CD4-positive, alpha-beta T cell treated with Interleukin-6 at 100 ng/mL for 8 hours (primary cell): ENCODE results near the gene SFXN2.
"Not testable (repeated sequence)": the region's sequence is repeated elsewhere in the genome, so short reads cannot be mapped to it uniquely, and the experiment has no call there.

Experiments
- DNase-seq: peaks from one replicate; pipeline ENCODE4 v3.0.0-alpha.2; 2020; ENCODE audit warnings: mixed read lengths, low spot score

Gene SFXN2, protein sequence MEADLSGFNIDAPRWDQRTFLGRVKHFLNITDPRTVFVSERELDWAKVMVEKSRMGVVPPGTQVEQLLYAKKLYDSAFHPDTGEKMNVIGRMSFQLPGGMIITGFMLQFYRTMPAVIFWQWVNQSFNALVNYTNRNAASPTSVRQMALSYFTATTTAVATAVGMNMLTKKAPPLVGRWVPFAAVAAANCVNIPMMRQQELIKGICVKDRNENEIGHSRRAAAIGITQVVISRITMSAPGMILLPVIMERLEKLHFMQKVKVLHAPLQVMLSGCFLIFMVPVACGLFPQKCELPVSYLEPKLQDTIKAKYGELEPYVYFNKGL

DNA sequence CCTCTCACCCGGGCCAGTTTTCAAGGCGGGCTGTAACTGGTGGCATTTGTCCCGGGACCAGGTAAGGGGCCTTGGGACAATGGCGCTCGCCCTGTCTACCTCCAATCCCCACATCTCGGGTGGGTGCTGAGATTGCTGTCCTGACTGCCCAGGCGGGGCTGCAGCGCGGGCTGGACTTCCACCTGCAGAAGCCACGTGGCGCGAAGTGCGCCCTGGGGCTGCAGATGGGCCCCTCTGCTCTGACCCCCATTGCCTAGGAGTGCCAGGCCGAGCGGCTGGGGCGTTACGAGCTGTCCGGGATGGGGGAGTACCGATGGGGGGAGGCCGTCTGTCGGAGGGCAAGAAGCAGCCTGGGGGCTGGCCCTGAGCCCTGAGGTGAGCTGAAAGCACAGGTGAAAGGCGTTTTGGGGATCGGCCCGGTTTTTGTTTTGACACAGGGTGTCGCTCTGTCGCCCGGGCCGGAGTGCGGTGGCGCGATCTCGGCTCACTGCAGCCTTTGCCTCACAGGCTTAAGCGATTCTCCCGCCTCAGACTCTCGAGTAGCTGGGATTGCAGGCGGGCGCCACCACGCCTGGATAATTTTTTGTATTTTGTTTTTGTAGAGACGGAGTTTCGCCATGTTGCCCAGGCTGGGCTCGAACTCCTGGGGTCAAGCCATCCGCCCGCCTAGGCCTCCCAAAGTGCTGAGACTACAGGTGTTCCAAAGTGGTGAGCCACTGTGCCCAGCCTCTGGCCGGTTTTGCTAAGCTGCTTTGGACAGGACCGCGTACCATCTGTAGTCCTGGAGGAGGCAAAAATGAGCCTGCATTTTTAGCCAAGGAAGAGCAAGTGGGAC is at the start of gene SFXN2:
Gene SFXN2 (plus strand): TSS at position 16 of the 835 bp plus-strand sequence. CDS start 12,001 bp downstream, outside the sequence.
- peak; percentile 35 for DNase-seq

DNA sequence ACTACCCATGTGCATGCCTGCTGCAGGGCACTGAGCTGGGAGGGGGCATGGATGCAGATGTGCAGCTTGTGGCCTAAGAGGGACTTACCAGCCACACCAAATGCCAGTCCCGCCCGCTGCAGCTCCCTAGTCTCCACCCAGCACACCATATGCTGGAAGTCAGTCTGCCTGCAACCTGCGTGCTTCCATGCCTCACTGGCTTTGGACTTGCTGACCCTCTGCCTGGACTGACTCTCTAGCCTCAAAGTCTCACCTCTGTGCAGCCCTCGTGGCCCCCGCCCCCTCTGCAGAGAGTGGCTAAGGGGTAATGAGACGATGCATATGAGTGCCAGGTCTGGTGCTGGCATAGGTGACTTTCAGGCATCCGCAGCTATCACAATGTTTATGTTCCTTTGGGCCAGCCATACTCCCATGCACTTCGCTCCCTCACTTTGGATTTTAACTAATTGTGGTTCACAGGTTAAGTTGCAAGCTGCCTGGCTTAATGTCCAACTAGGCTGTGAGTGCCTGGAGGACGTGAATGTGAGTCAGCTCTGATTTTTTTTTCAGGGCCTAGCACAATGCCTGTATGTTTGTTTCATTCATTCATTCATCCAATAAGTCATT is 48.4 kb upstream of the SFXN2 start:
- DNase-seq: no peak

DNA sequence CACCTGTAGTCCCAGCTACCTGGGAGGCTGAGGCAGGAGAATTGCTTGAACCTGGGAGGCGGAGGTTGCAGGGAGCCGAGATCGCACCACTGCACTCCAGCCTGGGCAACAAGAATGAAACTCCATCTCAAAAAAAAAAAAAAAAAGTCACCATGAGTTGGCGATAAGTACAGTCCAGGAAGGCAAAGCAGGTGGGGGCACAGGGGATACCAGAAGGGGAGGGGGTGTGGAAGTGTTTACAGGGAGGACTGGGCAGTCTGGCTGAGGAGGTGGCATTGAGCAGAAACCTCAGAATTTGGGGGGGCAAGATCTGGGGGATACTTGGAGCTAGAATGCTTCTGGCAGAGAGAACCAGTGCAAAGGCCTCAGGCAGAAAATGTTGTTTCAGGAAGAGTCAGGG is 47.0 kb upstream of the SFXN2 start:
- not testable (repeated sequence) for DNase-seq

DNA sequence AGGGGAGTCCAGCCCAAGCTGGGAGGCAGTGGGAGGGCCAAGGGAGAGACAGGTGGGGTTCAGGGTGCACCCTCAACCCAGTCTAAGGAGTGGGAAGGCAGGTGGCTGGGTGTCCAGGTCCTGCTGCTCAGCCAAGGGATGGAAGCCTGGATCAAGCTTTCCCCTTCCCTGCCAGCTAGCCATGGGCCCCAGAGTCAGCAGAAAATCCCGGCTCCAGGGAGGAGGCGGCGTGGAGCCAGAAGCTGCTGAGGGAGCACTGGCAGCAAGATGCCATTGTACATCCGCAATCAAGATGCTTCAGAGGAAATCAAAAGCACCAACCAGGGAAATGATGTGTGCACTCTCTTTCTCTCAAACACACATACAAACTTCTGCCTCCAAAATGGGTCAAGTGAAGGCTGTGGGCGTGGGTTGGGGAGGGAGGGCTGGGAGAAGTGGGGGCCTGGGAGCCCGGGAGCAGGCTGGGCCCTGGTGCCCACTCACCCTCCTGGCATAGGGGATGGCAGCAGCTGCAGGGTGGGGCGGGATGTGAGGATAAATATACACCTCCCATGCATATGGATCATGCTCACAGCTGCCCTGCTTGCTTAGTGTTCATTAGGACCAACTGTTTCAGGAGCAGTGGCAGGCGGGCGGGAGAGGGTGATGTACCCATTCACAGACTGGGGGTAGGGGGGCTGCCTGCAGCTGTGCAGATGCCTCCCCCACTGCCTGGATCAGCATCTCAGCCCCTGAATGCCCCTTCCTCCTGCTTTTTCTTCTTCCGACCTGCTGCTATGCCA is 45.9 kb upstream of the SFXN2 start:
- DNase-seq: no peak

DNA sequence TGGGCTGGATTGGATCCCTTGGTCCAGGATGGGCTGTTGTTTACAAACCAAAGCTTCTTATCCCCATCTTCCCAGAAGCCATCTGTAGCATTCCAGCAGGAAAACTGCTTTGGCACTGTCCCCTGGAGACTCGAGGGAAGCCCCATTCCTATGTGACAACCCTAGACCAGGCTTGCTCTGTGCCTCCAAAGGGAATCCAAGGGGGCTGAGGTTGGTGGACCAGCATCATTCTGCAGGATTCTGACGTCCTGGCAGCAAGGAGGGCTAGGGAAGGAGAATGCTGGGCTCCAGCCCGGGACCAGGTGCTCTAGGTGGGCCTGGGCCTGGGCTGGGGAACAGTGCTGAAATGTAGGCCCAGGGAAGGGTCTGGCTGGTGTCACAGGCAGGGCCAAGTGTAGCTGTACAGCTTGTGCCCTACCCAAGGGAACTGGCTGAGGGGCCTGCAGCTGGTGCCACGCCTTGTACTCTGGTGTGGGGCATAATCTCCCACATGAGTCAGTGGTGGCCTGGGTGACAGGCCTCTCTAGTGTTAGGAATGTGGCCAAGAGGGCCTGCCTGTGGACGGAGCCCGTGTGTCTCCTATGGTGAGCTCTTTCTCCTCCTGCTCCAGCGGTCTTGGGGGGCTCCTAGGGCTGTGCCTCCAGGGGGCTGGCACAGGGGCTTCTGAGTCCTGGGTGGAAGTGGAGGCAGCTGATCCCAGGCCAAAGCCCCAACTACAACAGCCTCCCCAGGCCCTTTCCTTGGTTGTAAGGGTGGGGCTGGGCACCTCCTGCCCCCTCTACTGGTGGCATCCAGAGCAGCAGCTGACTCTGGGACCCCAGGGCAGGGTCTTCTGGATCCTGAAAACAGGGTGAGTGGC is 45.0 kb upstream of the SFXN2 start:
- no peak for DNase-seq

DNA sequence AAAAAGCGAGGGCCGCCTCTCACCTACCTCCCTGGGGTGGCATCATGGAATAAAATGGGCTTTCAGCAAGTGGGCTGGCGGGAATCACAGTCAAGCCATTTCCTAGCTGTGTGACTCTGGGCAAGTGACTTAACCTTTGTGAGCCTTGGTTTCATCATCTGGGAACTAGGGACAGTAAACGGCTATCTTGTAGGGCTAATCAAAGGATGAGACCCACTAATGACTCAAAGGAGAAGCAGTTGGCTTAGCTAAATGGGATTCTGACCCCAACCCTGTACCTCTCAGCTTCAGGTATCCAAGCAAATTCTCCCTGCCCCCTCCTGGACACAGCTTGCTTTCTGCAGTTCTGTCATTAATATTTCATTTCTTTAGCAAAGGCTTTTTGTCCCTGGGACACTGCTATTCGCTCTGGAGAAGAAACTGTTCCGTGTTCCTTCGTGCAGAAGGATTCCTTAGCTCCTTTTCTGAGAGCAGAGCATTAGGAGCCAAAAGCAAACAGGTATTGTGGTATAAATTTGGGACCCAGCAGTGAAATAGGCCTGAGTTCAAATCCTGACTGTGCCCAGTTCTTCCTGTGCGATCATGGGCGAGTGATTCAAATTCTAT is 44.3 kb upstream of the SFXN2 start:
- no peak for DNase-seq

DNA sequence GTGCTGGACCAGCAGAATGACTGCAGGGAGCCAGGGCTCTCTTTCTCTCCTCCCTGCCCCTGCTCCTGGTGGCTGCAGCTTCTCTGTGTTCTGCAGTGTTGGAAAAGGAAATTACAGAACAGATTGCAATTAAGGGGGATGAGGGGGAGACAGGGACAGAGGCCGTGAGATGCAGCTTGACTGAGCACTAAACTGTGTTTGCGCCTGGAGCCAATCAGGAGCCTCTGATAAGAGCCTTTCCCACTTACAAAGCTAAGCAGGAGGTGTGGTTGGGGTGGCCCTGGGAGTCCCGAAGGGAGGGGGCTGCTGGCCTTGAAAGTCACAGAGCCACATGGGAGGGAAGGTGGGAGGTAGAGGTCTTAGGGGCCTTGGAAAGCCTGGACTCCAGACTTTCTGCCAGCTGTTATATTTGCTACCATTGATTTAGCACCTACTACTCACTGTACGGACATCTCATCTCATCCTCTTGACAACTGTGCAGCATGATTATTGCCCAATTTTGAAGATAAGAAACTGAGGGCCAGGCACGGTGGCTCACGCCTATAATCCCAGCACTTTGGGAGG is 43.5 kb upstream of the SFXN2 start:
- DNase-seq: no peak

DNA sequence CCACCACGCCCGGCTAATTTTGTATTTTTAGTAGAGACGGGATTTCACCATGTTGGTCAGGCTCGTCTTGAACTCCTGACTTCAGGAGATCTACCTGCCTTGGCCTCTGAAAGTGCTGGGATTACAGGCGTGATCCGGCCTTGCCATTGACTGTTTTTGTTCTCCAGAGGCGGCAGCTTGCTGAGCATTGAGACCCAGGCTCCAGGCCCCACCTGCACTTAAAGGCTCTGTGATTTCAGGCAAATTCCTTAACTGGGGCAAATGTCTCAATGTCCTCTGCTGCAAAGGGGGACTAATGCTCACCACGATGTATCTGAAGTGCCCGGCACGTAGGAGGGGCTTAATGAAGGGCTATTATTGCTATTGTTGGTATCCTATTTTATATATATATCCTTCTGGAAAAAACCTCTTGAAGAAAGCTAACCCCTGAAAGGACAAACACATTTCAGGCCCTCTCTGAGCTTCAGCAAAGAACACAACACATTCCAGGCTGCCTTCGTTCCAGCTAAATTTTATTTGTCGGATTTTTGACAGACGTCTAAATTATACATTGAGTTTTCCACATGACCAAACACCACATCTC is 41.1 kb upstream of the SFXN2 start:
- no peak for DNase-seq

DNA sequence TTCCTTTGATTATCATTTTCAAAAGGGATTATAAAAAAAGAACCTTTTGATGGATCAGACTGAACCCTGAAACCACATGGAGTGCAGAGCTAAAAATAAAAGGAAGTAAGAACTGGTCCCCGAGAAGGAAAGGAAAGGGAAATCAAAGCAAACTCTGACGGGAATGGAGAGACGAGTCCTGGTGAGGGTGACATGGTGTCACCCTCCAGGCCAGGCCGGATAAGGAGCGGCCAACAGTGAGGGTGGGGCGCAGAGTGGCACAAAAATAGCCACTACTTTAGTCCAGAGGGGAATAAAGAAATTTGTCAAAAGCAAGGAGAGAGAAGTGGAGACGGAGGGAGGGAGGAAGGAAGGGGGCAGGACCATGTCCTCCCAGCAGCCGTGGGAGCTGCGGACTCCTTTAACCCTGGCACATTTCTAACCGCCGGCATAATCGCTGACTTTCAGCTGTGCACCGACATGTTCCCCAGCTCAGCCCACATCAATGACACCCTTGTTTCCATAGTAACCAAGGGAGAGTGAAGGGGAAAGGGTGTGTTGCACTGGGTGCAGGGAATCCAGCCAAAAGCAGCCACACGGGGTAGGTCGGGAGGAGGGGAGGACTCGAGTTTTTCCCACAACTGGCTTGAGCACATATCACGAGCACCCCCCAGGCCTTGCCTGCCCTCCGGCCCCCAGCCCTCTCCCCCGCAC is 40.5 kb upstream of the SFXN2 start:
- peak; percentile 85 for DNase-seq

DNA sequence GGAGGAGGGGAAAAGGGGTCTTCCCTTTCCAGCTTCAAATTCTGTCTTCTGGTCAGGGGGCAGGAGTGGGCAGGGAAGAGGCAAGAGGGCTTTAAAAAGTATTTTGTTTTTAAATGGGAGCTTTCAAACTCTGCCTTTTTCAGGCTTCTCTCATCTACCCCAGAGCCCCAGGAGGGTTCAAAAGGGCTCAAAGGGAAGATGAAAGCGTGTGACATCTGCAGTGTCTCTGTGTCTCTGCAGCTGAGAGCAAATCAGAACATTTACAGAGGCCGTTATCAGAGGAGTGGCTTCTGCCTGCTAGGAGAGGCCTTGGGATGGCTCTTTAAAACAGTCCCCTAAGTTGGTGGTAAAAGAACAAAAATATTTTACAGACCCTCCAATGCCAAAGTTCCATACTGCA is 39.9 kb upstream of the SFXN2 start:
- DNase-seq: peak; percentile 54

DNA sequence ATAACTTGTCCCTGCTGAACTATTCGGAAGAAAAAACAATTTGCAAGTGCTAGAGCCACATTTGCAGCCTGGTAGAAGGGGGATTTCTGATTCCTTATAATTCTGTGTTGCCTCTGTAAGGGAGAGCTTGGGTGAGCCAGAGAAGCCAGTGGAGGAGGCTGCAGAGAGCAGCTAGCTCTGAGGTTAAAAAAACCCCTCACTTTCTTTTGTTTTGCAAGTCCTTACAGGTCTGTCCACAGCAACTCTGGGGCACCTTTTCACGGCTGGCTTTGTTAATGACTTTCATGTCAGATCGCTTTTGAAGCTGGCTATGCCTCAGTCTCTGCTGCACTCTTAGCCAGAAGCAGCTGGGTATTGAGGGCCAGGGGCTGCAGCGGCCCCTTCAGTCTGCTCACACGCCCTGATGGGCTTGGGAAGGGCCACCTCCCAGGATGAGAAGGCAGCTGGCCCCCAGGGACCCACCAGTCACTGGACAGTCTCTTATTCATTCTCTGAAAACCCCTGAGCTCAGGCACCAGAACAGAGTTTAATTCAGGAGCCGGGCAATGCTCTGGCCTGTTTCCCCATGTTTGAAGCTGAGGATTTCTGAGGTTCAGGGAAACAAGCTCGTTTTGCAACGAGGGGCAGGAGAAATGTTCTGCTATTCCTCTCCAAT is 39.3 kb upstream of the SFXN2 start:
- DNase-seq: no peak

DNA sequence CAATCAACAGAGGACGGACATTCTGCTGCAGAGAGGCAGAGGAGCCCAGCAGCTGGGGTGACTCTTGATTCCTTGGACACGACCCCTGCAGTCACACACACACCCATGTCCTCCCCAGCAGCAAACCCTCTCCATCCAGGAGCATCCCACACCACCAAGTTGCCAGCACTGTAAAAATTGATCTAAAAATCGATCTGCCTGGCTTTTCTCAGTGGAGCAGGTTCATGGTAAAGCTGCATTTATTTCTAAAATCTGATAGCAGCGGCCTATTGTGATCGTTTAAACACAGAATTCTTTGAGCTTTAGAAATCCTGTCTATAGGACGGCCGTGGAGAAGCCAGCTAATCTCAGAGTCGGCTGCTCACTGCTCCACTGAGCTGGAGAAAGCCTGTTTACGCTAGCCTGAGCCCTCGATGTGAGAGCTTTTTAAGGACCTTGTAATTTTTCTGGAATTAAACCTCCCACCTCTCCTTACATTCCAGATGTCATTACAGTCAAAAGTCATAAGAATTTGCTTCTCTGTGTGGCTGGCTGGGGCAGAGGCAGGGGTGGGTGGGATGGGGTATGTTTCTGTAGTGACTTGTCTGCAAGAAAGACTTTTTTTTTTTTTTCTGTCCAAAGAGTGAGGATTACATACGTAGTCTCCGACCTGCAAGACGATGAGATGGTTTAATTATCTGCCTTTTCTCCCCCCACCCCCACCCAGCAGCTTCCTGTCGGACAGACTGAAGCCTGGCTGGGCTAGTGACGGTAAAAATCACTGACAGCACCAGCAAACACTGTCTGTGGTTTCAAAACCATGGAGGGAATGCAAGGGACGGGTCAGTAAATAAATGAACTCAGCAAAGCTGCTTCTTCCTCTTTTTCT is 38.5 kb upstream of the SFXN2 start:
- no peak for DNase-seq

DNA sequence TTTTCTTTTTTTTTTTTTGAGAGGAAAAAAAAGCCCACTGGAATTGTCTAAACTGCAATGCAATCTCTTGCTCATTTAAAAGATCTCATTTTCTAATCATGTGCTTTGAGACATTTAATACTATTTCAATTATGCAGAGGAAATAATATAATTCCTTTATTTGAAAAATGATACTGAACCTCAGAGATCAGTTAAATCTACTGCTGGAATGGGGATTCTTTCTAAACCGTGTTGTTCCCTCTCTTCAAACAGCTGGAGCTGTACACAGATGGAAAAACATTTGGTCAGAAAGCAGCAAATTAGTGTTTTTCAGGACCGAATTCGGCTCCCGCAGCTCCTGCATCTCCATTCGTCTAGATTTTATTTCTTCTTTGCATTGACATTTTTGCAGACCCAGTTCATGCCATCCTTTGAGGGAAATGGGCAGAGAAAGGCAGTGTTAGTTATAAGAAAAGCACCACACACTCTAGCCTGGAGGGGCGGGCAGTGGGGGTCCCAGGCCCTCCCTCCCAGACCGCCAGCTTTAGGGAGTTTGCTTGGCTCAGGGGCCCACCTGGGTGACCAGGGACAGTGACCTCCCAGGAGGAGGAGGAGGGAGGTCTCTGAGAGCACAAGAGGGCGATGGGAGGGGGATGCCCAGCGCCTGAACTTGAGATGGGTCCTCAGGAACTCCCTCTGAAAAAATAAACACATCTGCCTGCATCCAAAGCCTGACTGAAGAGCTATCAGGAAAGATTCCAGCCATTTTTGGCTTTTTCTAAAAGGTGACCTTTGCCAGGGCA is 37.7 kb upstream of the SFXN2 start:
- DNase-seq: no peak

DNA sequence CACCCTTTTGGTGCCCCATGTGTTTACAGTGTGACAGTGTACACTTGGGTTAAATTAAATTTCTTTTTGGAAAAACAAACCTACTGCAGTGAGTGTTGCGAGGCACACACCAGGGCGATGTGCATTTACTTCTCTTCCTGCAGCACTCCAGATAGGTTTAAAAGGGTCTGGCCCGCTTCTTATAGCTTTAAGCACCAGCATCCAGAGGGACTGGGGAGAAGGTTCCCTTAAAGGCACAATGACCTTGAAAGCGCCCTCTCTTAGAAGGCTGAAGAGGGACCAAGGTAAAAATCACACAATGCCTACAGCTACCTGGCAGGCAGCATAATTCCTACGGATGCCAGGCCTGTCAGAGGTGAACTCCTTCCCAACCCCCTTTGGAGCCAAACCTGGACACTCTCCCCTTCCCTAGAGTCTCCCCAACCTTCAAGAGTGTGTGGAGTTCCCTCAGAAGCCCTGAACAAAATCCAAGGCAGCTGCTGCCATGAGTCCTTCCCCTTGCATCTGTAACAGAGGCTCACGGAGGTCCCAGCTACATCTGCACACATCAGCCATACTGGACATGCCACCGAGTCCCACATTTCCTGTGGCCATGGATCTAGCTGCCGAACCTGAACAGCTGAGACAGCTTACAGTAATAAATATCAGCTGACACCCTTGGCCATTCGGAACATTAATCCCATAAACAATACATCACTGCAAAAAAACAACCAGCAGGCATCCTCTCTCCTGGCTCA is 36.9 kb upstream of the SFXN2 start:
- DNase-seq: no peak

DNA sequence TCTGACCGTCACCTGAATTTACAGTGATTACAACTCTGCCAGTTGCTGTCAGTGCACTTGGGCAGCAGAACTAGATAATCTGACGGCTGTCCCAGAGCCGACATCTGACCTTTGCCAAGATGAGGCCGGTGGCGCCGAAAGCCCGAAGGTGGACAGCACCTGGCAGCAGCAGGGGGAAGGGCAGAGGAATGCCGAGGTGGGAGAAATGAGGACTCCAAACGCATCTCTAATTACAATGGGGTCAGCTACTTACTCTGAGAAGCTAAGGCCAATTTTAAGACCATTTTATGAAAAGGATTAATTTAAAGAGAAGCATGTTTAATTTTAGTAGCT is 36.4 kb upstream of the SFXN2 start:
- no peak for DNase-seq

DNA sequence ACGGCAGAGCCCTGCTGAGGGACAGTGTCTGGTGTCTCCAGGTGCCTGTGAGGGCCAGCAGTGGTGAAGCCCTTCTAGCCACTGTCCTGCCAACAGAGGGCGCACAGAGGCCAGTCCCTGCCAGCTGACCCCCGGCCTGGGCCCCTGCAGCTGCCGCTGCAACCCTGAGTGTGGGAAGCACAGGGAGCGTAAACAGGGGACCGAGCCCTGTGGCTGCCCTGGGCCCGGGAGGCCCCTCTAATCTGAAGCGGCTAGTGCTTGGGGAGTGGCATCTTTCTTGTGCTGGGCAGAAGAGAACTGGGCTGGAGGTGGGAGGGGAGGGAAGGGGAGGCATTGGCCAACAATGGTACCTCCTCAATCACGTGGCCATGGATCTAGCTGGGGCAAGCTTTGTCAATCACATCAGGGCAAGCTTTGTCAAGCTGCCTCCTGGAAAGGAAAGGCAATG is 35.6 kb upstream of the SFXN2 start:
- DNase-seq: no peak
